ENCODE results near the gene TRAF3.

The TRAF3 gene

GRCh38 chr14:102752239-102752847 is 24.9 kb upstream of the TRAF3 start:
- no peak overlapping the region for H3K4me3 ChIP-seq (ENCODE audit: low read depth, low read length)
- no peak for DNase-seq (ENCODE audit: low read depth)
- no peak for TF ChIP-seq CTCF (IDR thresholded peaks at IDR 0.05; ENCODE audit: insufficient read depth, low read depth, low read length, missing control alignments)

GRCh38 chr14:102754370-102755262 is 22.6 kb upstream of the TRAF3 start:
- no peak for TF ChIP-seq CTCF (IDR thresholded peaks at IDR 0.05; ENCODE audit: insufficient read depth, low read depth, low read length, missing control alignments)
- H3K4me3 ChIP-seq (ENCODE audit: low read depth, low read length): no peak overlapping the region; the same call in 1 of the 2 replicates
- peak; percentile 79 for DNase-seq (ENCODE audit: low read depth)

GRCh38 chr14:102757646-102758045 is 19.6 kb upstream of the TRAF3 start:
- no peak for TF ChIP-seq CTCF (IDR thresholded peaks at IDR 0.05; ENCODE audit: insufficient read depth, low read depth, low read length, missing control alignments)
- H3K4me3 ChIP-seq (ENCODE audit: low read depth, low read length): no peak overlapping the region
- no peak for DNase-seq (ENCODE audit: low read depth)

- TF ChIP-seq CTCF (IDR thresholded peaks at IDR 0.05; ENCODE audit: insufficient read depth, low read depth, low read length, missing control alignments): no peak
- H3K4me3 ChIP-seq (ENCODE audit: low read depth, low read length): no peak overlapping the region
- DNase-seq (ENCODE audit: low read depth): peak; percentile 73
These were observed 19.2 kb upstream of the TRAF3 start for GRCh38 chr14:102758087-102758486.

- no peak for TF ChIP-seq CTCF (IDR thresholded peaks at IDR 0.05; ENCODE audit: insufficient read depth, low read depth, low read length, missing control alignments)
- no peak for DNase-seq (ENCODE audit: low read depth)
- no peak overlapping the region for H3K4me3 ChIP-seq (ENCODE audit: low read depth, low read length)
These were observed 17.6 kb upstream of the TRAF3 start for GRCh38 chr14:102759456-102760187.

- no peak overlapping the region for H3K4me3 ChIP-seq (ENCODE audit: low read depth, low read length)
- TF ChIP-seq CTCF (IDR thresholded peaks at IDR 0.05; ENCODE audit: insufficient read depth, low read depth, low read length, missing control alignments): no peak
- no peak for DNase-seq (ENCODE audit: low read depth)
These were observed 16.6 kb upstream of the TRAF3 start for GRCh38 chr14:102760496-102761193.
